Tibial nerve (tissue), 3 donors: ENCODE data around the gene USP6NL.

Experiments
- CTCF ChIP-seq, 5 experiments: fragments of 200-600 bp in 3 of 5; fragments of 450-650 bp in 2 of 5; sonication (generic) in 3 of 5; IDR thresholded peaks; one replicate each; pipeline ENCODE4 v1.5.1; 2016 to 2019; ENCODE audit warnings: antibody characterized with exemption in 5 of 5, mild to moderate bottlenecking in 3 of 5, moderate library complexity in 2 of 5
- POLR2A ChIP-seq, 2 donors: fragments of 450-650 bp; IDR thresholded peaks; one replicate each; pipeline ENCODE4 v1.6.1; 2017; ENCODE audit warnings: antibody characterized with exemption in 2 of 2, mild to moderate bottlenecking in 2 of 2, moderate library complexity in 2 of 2

GRCh38 chr10:11616021-11616420 lies 4.6 kb upstream of the USP6NL start:
- TF ChIP-seq CTCF (IDR thresholded peaks at IDR 0.05) (no peak), POLR2A (IDR thresholded peaks at IDR 0.05) (no peak)
